ENCODE measurements around the gene BCL6B.

BCL6B gene

DNA sequence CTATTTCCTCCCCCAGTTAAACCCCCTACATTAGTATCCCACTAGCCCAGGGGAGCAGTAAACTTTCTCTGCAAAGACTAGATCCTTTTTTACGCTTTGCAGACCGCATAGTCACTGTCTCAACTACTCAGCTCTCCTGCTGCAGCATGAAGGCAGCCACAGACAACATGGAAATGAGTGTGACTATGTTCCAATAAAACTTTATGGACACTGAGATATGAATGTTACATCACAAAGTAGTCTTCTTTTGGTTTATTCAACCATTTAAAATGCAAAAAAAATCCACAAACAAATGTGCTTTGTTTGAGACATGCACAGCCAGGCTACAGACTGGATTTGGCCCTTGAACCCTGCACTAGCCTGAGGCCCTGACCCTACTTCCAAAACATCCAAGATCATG is 12.3 kb upstream of the BCL6B start:
- DNase-seq: no peak

DNA sequence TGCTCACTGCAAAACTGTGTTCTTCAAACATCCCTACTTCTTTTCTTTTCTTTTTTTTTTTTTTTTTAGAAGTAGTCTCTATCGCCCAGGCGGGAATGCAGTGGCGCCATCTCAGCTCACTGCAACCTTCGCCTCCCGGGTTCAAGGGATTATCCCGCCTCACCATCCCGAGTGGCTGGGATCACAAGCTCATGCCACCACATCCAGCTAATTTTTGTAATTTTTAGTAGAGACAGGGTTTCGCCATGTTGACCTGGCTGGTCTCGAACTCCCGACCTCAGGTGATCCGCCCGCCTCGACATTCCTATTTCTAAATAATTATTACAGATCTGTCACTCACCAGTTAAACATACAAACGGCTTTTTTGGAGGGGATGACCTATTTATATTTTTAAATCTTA is 11.4 kb upstream of the BCL6B start:
- DNase-seq: no peak

- DNase-seq: no peak
These were observed 11.0 kb upstream of the BCL6B start for GRCh38 chr17:7011942-7012254.

DNA sequence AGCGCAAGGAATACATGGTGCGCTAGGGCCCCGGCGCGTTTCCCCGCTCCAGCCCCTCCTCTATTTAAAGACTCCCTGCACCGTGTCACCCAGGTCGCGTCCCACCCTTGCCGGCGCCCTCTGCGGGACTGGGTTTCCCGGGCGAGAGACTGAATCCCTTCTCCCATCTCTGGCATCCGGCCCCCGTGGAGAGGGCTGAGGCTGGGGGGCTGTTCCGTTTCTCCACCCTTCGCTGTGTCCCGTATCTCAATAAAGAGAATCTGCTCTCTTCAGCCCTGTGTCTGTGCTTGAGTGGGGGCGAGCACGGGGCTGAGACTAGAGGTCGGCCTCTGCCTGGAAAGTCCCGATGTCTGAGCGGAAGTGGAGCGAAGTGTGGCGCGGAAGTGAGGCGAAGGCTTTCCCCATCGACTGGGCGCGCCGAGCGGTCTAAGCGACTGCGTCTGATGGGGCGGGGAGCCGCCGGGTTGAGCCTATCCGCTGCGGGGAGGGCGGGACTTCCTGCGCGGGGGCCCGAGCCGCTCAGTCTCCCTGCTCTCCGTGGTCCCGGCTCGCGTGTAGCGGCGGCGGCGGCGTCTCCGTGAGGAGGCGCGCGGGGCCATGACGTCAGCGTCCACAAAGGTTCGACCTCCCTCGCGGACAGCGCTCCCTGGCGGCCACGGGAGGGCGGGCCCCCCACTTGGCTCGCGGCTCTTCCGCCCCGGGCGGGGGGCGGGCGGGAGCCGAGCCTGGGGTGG is 8.4 kb upstream of the BCL6B start:
- DNase-seq: peak; percentile 93

GRCh38 chr17:7014995-7015958 is 7.6 kb upstream of the BCL6B start:
- DNase-seq: no peak

GRCh38 chr17:7016418-7016817 is 6.4 kb upstream of the BCL6B start:
- DNase-seq: no peak

GRCh38 chr17:7016886-7017826 is 5.7 kb upstream of the BCL6B start:
- no peak for DNase-seq

- no peak for DNase-seq
These were observed 5.0 kb upstream of the BCL6B start for GRCh38 chr17:7017827-7018200.

GRCh38 chr17:7018331-7018964 is 4.4 kb upstream of the BCL6B start:
- DNase-seq: no peak

- no peak for DNase-seq
These were observed 3.5 kb upstream of the BCL6B start for GRCh38 chr17:7019367-7019766.

GRCh38 chr17:7019839-7020519 is 2.9 kb upstream of the BCL6B start:
- DNase-seq: peak; percentile 60

GRCh38 chr17:7020894-7021664 is 1.8 kb upstream of the BCL6B start:
- no peak for DNase-seq

- peak; percentile 47 for DNase-seq
These were observed 664 bp upstream of the BCL6B start for GRCh38 chr17:7021993-7022778.

GRCh38 chr17:7023576-7024401 is 939 bp downstream of the BCL6B start:
- no peak for DNase-seq

GRCh38 chr17:7024402-7024785 is 1.5 kb downstream of the BCL6B start:
- DNase-seq: no peak

GRCh38 chr17:7025245-7025644 is 2.4 kb downstream of the BCL6B start:
- DNase-seq: no peak

DNA sequence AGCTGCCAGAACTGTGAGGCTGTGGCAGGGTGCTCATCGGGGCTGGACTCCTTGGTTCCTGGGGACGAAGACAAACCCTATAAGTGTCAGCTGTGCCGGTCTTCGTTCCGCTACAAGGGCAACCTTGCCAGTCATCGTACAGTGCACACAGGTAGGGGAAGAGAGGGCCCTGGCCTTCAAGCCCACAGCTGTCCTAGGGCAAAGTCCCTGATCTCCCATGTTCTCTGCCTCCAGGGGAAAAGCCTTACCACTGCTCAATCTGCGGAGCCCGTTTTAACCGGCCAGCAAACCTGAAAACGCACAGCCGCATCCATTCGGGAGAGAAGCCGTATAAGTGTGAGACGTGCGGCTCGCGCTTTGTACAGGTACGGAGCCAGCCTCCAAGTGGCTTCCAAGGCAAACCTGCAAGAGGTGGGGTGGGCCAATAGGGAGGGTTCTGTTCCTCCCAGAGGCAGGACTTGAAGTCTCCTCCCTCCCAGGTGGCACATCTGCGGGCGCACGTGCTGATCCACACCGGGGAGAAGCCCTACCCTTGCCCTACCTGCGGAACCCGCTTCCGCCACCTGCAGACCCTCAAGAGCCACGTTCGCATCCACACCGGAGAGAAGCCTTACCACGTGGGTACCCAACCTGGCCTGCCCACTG is 3.7 kb downstream of the BCL6B start:
- no peak for DNase-seq

- DNase-seq: no peak
These were observed 4.5 kb downstream of the BCL6B start for GRCh38 chr17:7027335-7027734.

DNA sequence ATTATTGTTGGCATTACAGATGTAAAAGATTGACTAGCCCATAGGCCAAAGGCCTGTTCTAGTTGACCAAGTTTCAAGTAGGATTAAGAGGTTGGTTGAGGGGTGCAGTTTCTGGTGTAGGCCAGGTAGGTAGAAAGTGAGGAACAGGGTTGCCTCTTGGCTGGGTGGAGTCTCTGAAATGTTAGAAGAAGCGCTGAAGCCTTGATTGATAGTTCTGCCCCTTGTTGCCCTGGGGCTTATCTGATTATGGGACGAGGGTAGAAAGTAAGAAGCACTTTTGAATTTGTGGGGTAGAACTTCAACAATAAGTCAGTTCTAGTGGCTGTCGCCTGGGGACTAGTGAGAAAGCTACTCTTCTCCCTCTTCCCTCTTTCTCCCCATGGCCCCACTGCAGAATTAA is 6.2 kb downstream of the BCL6B start:
- DNase-seq: no peak
